IMR-90 (cell line): ENCODE results near the gene ANO4.

Experiments used
- POLR2A ChIP-seq: IDR thresholded peaks from 2 replicates; pipeline ENCODE4 v1.6.1; 2012; ENCODE audit warnings: mild to moderate bottlenecking, low read depth, low read length
- RCOR1 ChIP-seq: IDR thresholded peaks from 2 replicates; pipeline ENCODE4 v1.6.1; 2012; ENCODE audit warnings: mild to moderate bottlenecking, low read length, improper control_type of control experiment; ENCODE audit not compliant: insufficient replicate concordance

DNA sequence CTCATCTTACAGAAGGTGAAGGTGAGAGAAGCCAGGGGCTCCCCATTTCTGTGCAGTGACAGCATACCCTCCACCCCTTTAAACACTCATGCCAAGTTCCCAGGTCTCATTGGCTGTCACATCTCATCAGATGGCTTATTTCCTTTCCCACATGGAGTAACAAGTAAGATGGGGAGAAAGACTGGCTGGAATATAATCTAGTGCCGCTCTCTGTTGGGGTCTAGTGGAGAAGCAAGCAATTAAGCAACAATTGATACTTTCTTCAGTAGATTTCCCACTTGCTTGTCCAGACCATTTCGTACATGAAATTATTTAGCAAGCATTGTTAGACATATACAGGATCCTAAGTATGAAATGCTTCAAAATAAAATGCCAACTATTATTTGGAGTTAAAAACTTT, 323.3 kb downstream of the ANO4 start:
- TF ChIP-seq RCOR1, result no peak
- TF ChIP-seq POLR2A, result no peak
